B cell (primary cell): ENCODE data around the gene EEA1. TPM values are rescaled to one million over a fixed set of nuclear protein-coding genes. Genes with fewer than 3 reads are reported as not detected.

Experiments
- ATAC-seq: fragments of 200-7000 bp; cut with Tn5 transposase; one replicate; pipeline ENCODE4 v1.10.0; 2021; ENCODE audit warnings: low read depth, mild to moderate bottlenecking, moderate number of reproducible peaks, moderate library complexity
- CTCF ChIA-PET: fragments of 350-600 bp; sonication (Branson Sonifier 250); formaldehyde crosslinking; loops from one replicate; lab custom pipeline; 2021; ENCODE audit warnings: antibody characterized with exemption, inconsistent platforms; lab: Charles Lee
- POLR2A ChIA-PET: fragments of 350-600 bp; sonication (Branson Sonifier 250); formaldehyde crosslinking; loops from one replicate; lab custom pipeline; 2021; ENCODE audit warnings: antibody characterized with exemption; lab: Charles Lee
- DNase-seq: peaks from one replicate; pipeline ENCODE4 v3.0.0; 2013
- H2AFZ ChIP-seq: 2 replicates; pipeline ENCODE4 v1.6.1; 2012; ENCODE audit warnings: mild to moderate bottlenecking, low read depth, low read length; ENCODE audit not compliant: insufficient read depth, poor library complexity, severe bottlenecking
- H3K27ac ChIP-seq, 2 donors: 1 replicate in 1 of 2; 2 replicates in 1 of 2; pipeline ENCODE4 v1.5.1; 2012 to 2013; ENCODE audit warnings: low read length in 2 of 2, mild to moderate bottlenecking in 2 of 2, moderate library complexity in 1 of 2
- H3K27me3 ChIP-seq, 4 experiments: fragments of 200-600 bp in 1 of 4; sonication (generic) in 1 of 4; replicated peaks in 1 of 4; 1 replicate in 2 of 4; 2 replicates in 2 of 4; pipeline versions ENCODE4 v1.6.1 to v1.7.0; 2013 to 2016; ENCODE audit warnings: low read length in 3 of 4, mild to moderate bottlenecking in 2 of 4, mixed read lengths in 1 of 4, moderate library complexity in 1 of 4; ENCODE audit not compliant: insufficient read depth in 4 of 4, control insufficient read depth in 3 of 4; ENCODE audit errors: control extremely low read depth in 1 of 4
- H3K36me3 ChIP-seq, 2 experiments: replicated peaks in 1 of 2; 1 replicate in 1 of 2; 2 replicates in 1 of 2; pipeline versions ENCODE4 v1.6.1 to v1.7.1; 2013; ENCODE audit warnings: low read length in 1 of 2; ENCODE audit not compliant: insufficient read depth in 2 of 2, control insufficient read depth in 1 of 2; ENCODE audit errors: control extremely low read depth in 1 of 2, extremely low read depth in 1 of 2
- H3K4me1 ChIP-seq, 2 donors: fragments of 200-600 bp in 1 of 2; sonication (generic) in 1 of 2; 1 replicate in 1 of 2; 2 replicates in 1 of 2; pipeline versions ENCODE4 v1.5.1 to v1.6.1; 2013 to 2017; ENCODE audit warnings: low read length in 2 of 2; ENCODE audit not compliant: control insufficient read depth in 2 of 2, insufficient read depth in 2 of 2
- H3K4me2 ChIP-seq: replicated peaks from 2 replicates; pipeline ENCODE3; 2012; ENCODE audit warnings: mild to moderate bottlenecking, low read depth, low read length; ENCODE audit not compliant: poor library complexity, severe bottlenecking
- H3K4me3 ChIP-seq, 5 experiments: fragments of 200-600 bp in 1 of 5; sonication (generic) in 1 of 5; 1 replicate in 3 of 5; 2 replicates in 2 of 5; pipeline versions ENCODE4 v1.5.1 to v1.7.0; 2011 to 2016; ENCODE audit warnings: low read length in 4 of 5, mild to moderate bottlenecking in 4 of 5, low read depth in 2 of 5, control low read depth in 1 of 5, moderate library complexity in 1 of 5; ENCODE audit not compliant: insufficient read depth in 1 of 5; ENCODE audit errors: control extremely low read depth in 1 of 5, extremely low read depth in 1 of 5
- H3K79me2 ChIP-seq: fragments of 200-600 bp; sonication (generic); one replicate; pipeline ENCODE4 v1.6.0; 2016; ENCODE audit warnings: low read length; ENCODE audit not compliant: control insufficient read depth, insufficient read depth
- H3K9ac ChIP-seq: fragments of 200-600 bp; sonication (generic); 2 replicates; pipeline ENCODE4 v1.6.1; 2017; ENCODE audit warnings: mild to moderate bottlenecking, low read length, moderate library complexity
- H3K9me3 ChIP-seq, 3 donors: one replicate each; pipeline versions ENCODE4 v1.6.1 to v1.7.1; 2013; ENCODE audit warnings: low read length in 2 of 3; ENCODE audit not compliant: control insufficient read depth in 2 of 3, insufficient read depth in 1 of 3; ENCODE audit errors: control extremely low read depth in 1 of 3
- H4K20me1 ChIP-seq: 2 replicates; pipeline ENCODE4 v1.6.0; 2012; ENCODE audit warnings: mild to moderate bottlenecking, low read length; ENCODE audit not compliant: insufficient read depth, control insufficient read depth, poor library complexity, severe bottlenecking
- H3K27ac Mint-ChIP-seq: one replicate; pipeline ENCODE4 v1.8.0; 2021; ENCODE audit warnings: mixed read lengths
- H3K27me3 Mint-ChIP-seq: one replicate; pipeline ENCODE4 v1.8.0; 2021; ENCODE audit warnings: mixed read lengths
- H3K4me1 Mint-ChIP-seq: one replicate; pipeline ENCODE4 v1.8.0; 2021; ENCODE audit warnings: mixed read lengths
- H3K4me3 Mint-ChIP-seq: one replicate; pipeline ENCODE4 v1.8.0; 2021; ENCODE audit warnings: mixed read lengths
- H3K9me3 Mint-ChIP-seq: one replicate; pipeline ENCODE4 v1.8.0; 2022; ENCODE audit warnings: mixed read lengths; ENCODE audit not compliant: insufficient read depth
- CTCF ChIP-seq: fragments of 200-600 bp; IDR thresholded peaks from one replicate; pipeline ENCODE4 v1.8.0; 2022; ENCODE audit warnings: antibody characterized with exemption, mild to moderate bottlenecking
- EZH2 ChIP-seq: IDR thresholded peaks from 2 replicates; pipeline ENCODE4 v1.6.1; 2012; ENCODE audit warnings: borderline replicate concordance, low read depth, mild to moderate bottlenecking, moderate library complexity, low read length; ENCODE audit not compliant: insufficient read depth, poor library complexity, severe bottlenecking
- WGBS: methylation state at CpG from one replicate; pipeline ENCODE4 v1.1.5; 2013; ENCODE audit warnings: missing lambda C conversion rate; ENCODE audit not compliant: insufficient coverage; 5-methylcytosine and 5-hydroxymethylcytosine counted together
- intact Hi-C: fragments of 100-400 bp; cut with micrococcal nuclease; formaldehyde crosslinking; loops from one replicate; pipeline ENCODE4 v1.10.0; 2022
- polyA plus RNA-seq: library from polyadenylated mRNA; depleted of rRNA; stranded (reverse); fragments of >200 nt; gene quantifications from 2 replicates; pipeline ENCODE4 v1.2.3, GENCODE V29; 2012
- total RNA-seq, 2 donors: library from RNA; stranded (reverse); fragments of 120-200 nt in 1 of 2; gene quantifications; 1 replicate in 1 of 2; 2 replicates in 1 of 2; pipeline versions ENCODE4 v1.2.3 to v1.2.4, GENCODE V29; 2013 to 2022

The EEA1 gene
- total and polyA plus RNA-seq, 2 donors (not counting 1 experiment from before 2014, with no cell fraction given): 1.8 to 26.3 TPM

GRCh38 chr12:92764831-92765230 is 164.3 kb downstream of the EEA1 start:
- POLR2A ChIA-PET: interaction anchor here (0.6 kb wide), 1 partner anchor 690 kb away, joined by 7 read pairs; no protein-coding TSS in a partner anchor

GRCh38 chr12:92762773-92763172 is 166.3 kb downstream of the EEA1 start:
- ChIA-PET CTCF (no interaction called here), POLR2A (no interaction called here)
- intact Hi-C loops: no loop called here
- no peak overlapping the region for H2AFZ ChIP-seq
- Mint-ChIP-seq H3K4me3 (no peak overlapping the region), H3K4me1 (peaks cover 14% of the 10 kb centered on the region), H3K27ac (no peak overlapping the region), H3K9me3 (no peaks in the 10 kb centered on the region), H3K27me3 (no peaks in the 10 kb centered on the region)
- no peak overlapping the region for H3K9ac ChIP-seq
- H4K20me1 ChIP-seq: no peaks in the 10 kb centered on the region
- peaks cover 3 to 6% of the 10 kb centered on the region in 2 donors for H3K4me1 ChIP-seq
- H3K9me3 ChIP-seq: peaks cover 0 to 1% (median 0%) of the 10 kb centered on the region in 3 donors
- H3K4me3 ChIP-seq: no peak overlapping the region
- H3K27me3 ChIP-seq: no peaks in the 10 kb centered on the region
- no CpG with 5 or more reads among the region's 5 CpGs for WGBS
- no peak overlapping the region for H3K4me2 ChIP-seq
- no peaks in the 10 kb centered on the region for H3K79me2 ChIP-seq
- H3K27ac ChIP-seq: no peak overlapping the region
- TF ChIP-seq CTCF: no peak
- no peak for TF ChIP-seq EZH2
- DNase-seq (no peak), ATAC-seq (no peak)
- H3K36me3 ChIP-seq: no peaks in the 10 kb centered on the region

More at GRCh38 chr12:92764831-92765230, 164.3 kb downstream of the EEA1 start:
- TF ChIP-seq EZH2 (no peak), CTCF (no peak)
- Mint-ChIP-seq H3K27me3 (no peaks in the 10 kb centered on the region), H3K4me3 (no peak overlapping the region), H3K9me3 (no peaks in the 10 kb centered on the region), H3K4me1 (peaks cover 24% of the 10 kb centered on the region), H3K27ac (no peak overlapping the region)
- no peak overlapping the region for H3K4me2 ChIP-seq
- H4K20me1 ChIP-seq: no peaks in the 10 kb centered on the region
- H3K4me1 ChIP-seq: peaks cover 13% of the 10 kb centered on the region in 2 donors
- ATAC-seq (no peak), DNase-seq (no peak)
- H3K9ac ChIP-seq: no peak overlapping the region
- CTCF ChIA-PET: interaction anchor here (0.7 kb wide), 1 partner anchor 60 kb away, joined by 3 read pairs; no protein-coding TSS in a partner anchor
- H2AFZ ChIP-seq: no peak overlapping the region
- H3K36me3 ChIP-seq: no peaks in the 10 kb centered on the region
- no peak overlapping the region for H3K4me3 ChIP-seq
- 100% methylated on average over 2 of the region's 5 CpGs for WGBS
- H3K9me3 ChIP-seq: peaks cover 0 to 4% (median 0%) of the 10 kb centered on the region in 3 donors
- H3K27ac ChIP-seq: no peak overlapping the region
- H3K79me2 ChIP-seq: no peaks in the 10 kb centered on the region
- intact Hi-C loops: no loop called here
- H3K27me3 ChIP-seq: no peaks in the 10 kb centered on the region
